Gastrocnemius medialis (tissue), 4 donors: ENCODE data around the gene LILRB1. TPM values are rescaled to one million over a fixed set of nuclear protein-coding genes. Genes with fewer than 3 reads are reported as not detected.
A peak's percentile ranks its signal among the peaks of the same experiment; 100 is the strongest.
"Not testable (repeated sequence)": the region's sequence is repeated elsewhere in the genome, so short reads cannot be mapped to it uniquely, and the experiment has no call there.

Experiments
- ATAC-seq, 2 donors: fragments of 150-250 bp; one replicate each; pipeline ENCODE4 v1.9.1; 2016
- DNase-seq, 2 donors: peaks; one replicate each; pipeline ENCODE4 v3.0.0-alpha.2; 2019
- H3K27ac ChIP-seq, 4 donors: fragments of 200-600 bp; sonication (generic); 1 replicate in 1 of 4; 2 replicates in 3 of 4; pipeline ENCODE4 v1.5.1; 2016 to 2018; ENCODE audit warnings: mild to moderate bottlenecking in 2 of 4, moderate library complexity in 1 of 4
- H3K27me3 ChIP-seq, 3 donors: fragments of 200-600 bp; sonication (generic) in 2 of 3; 1 replicate in 1 of 3; 2 replicates in 2 of 3; pipeline versions ENCODE4 v1.5.1 to v1.6.0; 2016 to 2019; ENCODE audit warnings: mild to moderate bottlenecking in 1 of 3, moderate library complexity in 1 of 3
- H3K36me3 ChIP-seq, 2 donors: fragments of 200-600 bp; sonication (generic) in 1 of 2; one replicate each; pipeline ENCODE4 v1.5.1; 2017 to 2018
- H3K4me1 ChIP-seq, 2 donors: fragments of 200-600 bp; sonication (generic) in 1 of 2; one replicate each; pipeline ENCODE4 v1.5.1; 2016 to 2017; ENCODE audit warnings: mild to moderate bottlenecking in 2 of 2
- H3K4me3 ChIP-seq, 4 donors: fragments of 200-600 bp; sonication (generic) in 3 of 4; 1 replicate in 1 of 4; 2 replicates in 3 of 4; pipeline ENCODE4 v1.5.1; 2016 to 2019; ENCODE audit warnings: mild to moderate bottlenecking in 2 of 4
- H3K9me3 ChIP-seq, 3 donors: fragments of 200-600 bp; sonication (generic) in 2 of 3; 1 replicate in 1 of 3; 2 replicates in 2 of 3; pipeline ENCODE4 v1.5.1; 2016 to 2019
- POLR2A ChIP-seq, 2 donors: fragments of 450-650 bp; IDR thresholded peaks; one replicate each; pipeline ENCODE4 v1.6.1; 2017; ENCODE audit warnings: antibody characterized with exemption in 2 of 2, mild to moderate bottlenecking in 2 of 2, moderate library complexity in 2 of 2
- in situ Hi-C, 4 donors: fragments of 200-750 bp; cut with MboI; loops; one replicate each; pipeline versions ENCODE4 v1.15.0 to v1.8.0; 2017; ENCODE audit warnings: low sequenced_read_pairs in 4 of 4
- intact Hi-C: fragments of 100-400 bp; cut with DNase I; formaldehyde crosslinking; loops from one replicate; pipeline ENCODE4 v1.15.1; 2023; ENCODE audit warnings: low total_unique reads
- total RNA-seq, 4 donors: library from RNA; depleted of rRNA; stranded (reverse); fragments of >200 nt; gene quantifications; one replicate each; pipeline versions ENCODE4 v1.1.0 to v1.2.3, GENCODE V29; 2016
- TF ChIP-seq, protein P1 (sequence below), 5 experiments: fragments of 450-650 bp in 3 of 5; fragments of 200-600 bp in 2 of 5; sonication (generic) in 2 of 5; IDR thresholded peaks in 4 of 5; conservative IDR thresholded peaks in 1 of 5; 1 replicate in 4 of 5; 2 replicates in 1 of 5; pipeline ENCODE4 v1.5.1; 2016 to 2019; ENCODE audit warnings: antibody characterized with exemption in 5 of 5, mild to moderate bottlenecking in 3 of 5, moderate library complexity in 3 of 5

Gene LILRB1
- total RNA-seq, 4 donors from 2014 or later, result 0.39 to 0.69 TPM; not detected in 2

DNA sequence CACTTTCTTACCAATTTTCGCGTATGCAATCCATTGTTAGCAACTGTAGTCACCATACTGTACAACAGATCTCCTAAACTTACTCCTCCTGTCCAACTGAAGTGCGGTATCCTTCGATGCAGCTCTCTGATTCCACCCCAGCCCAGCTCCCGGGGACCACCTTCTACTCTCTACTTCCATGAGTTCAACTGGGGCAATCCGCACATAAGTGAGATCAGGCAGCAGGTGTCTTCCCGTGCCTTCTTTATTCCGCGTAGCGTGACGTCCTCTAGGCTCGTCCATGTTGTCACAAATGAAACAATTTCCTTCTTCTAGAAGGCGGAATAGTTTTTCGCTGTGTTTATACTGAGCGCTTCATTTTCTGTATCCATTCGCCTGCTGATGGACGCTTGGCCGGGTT, 8.4 kb downstream of the LILRB1 start:
- H3K36me3 ChIP-seq, result no peaks in the 10 kb centered on the region
- no peak for DNase-seq
- intact Hi-C loops, result no loop called here
- in situ Hi-C loops, result loop anchor here in 1 of 4 donors (25.0 kb wide), 1 partner anchor 326 kb away; the partner anchor contains the start of gene LILRA5
- H3K27ac ChIP-seq, result no peak overlapping the region
- H3K27me3 ChIP-seq, result no peaks in the 10 kb centered on the region
- no peak for ATAC-seq
- H3K4me1 ChIP-seq, result no peaks in the 10 kb centered on the region
- TF ChIP-seq, protein P1, sequence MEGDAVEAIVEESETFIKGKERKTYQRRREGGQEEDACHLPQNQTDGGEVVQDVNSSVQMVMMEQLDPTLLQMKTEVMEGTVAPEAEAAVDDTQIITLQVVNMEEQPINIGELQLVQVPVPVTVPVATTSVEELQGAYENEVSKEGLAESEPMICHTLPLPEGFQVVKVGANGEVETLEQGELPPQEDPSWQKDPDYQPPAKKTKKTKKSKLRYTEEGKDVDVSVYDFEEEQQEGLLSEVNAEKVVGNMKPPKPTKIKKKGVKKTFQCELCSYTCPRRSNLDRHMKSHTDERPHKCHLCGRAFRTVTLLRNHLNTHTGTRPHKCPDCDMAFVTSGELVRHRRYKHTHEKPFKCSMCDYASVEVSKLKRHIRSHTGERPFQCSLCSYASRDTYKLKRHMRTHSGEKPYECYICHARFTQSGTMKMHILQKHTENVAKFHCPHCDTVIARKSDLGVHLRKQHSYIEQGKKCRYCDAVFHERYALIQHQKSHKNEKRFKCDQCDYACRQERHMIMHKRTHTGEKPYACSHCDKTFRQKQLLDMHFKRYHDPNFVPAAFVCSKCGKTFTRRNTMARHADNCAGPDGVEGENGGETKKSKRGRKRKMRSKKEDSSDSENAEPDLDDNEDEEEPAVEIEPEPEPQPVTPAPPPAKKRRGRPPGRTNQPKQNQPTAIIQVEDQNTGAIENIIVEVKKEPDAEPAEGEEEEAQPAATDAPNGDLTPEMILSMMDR (IDR thresholded peaks at IDR 0.05 in 4 of 5, conservative IDR thresholded peaks at IDR 0.05 in 1 of 5), result no peak
- no peak for TF ChIP-seq POLR2A (IDR thresholded peaks at IDR 0.05)
- no peaks in the 10 kb centered on the region for H3K9me3 ChIP-seq
- H3K4me3 ChIP-seq, result no peak overlapping the region

- in situ Hi-C loops, result loop anchor here in 1 of 4 donors (25.0 kb wide), 1 partner anchor 331 kb away; the partner anchor contains the start of gene LILRA5
- H3K36me3 ChIP-seq, H3K27me3 ChIP-seq, H3K9me3 ChIP-seq, intact Hi-C loops, H3K4me1 ChIP-seq, H3K4me3 ChIP-seq, ATAC-seq, H3K27ac ChIP-seq, DNase-seq: not testable (repeated sequence)
Measured at GRCh38 chr19:54642953-54643352, 12.7 kb downstream of the LILRB1 start.

DNA sequence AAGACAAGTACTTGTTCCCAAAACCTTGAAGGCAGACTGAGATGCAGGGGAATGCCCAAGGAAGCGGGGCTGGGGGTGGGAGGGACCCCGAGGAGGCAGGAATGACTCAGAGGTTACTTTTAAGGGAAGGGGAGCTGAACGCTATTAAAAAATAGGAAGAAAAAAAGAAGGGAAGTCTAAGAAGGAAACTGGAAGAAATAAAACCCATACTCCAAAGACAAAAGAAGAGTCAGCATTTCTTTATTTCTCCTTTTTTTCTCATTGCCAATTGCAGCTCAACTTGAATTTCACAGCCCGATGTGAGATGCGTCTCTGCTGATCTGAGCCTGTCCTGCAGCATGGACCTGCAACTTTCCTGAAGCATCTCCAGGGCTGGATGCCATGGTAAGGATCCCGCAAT, 13.3 kb downstream of the LILRB1 start:
- not testable (repeated sequence) for DNase-seq

DNA sequence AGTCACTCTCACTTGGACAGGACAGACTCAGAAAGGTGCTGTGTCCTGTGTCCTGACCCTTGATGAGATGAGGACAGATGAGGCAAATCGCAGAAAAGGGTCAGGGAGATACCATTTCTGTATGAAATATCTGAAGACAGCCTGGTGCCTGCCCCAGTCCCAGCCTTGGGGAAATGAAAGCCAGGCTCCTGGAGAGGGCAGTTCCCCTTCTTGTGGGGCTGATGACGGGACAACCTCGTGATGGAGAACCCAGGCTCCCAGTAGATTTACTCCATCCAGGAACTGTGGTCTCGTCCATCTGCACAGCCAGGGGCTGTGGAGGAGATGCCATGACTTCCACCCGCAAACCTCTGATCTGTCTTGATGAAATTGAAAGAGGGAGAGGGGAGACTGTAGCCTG, 13.8 kb downstream of the LILRB1 start:
- H3K4me1 ChIP-seq, result no peaks in the 10 kb centered on the region
- H3K4me3 ChIP-seq, result no peak overlapping the region
- no peak for TF ChIP-seq POLR2A (IDR thresholded peaks at IDR 0.05)
- TF ChIP-seq, protein P1 (IDR thresholded peaks at IDR 0.05 in 4 of 5, conservative IDR thresholded peaks at IDR 0.05 in 1 of 5), result no peak
- H3K27me3 ChIP-seq, result no peaks in the 10 kb centered on the region
- peak in 1 of 2 donors; percentile 36 for DNase-seq
- no peaks in the 10 kb centered on the region for H3K36me3 ChIP-seq
- intact Hi-C loops (no loop called here), in situ Hi-C loops (loop anchor here in 1 of 4 donors (25.0 kb wide), 1 partner anchor 332 kb away; the partner anchor contains the start of gene LILRA5)
- no peak for ATAC-seq
- no peaks in the 10 kb centered on the region for H3K9me3 ChIP-seq
- no peak overlapping the region for H3K27ac ChIP-seq

More for the DNA sequence above, 13.3 kb downstream of the LILRB1 start:
- in situ Hi-C loops, result loop anchor here in 1 of 4 donors (25.0 kb wide), 1 partner anchor 331 kb away; the partner anchor contains the start of gene LILRA5
- H3K9me3 ChIP-seq, H3K4me3 ChIP-seq, H3K27me3 ChIP-seq, intact Hi-C loops, H3K4me1 ChIP-seq, H3K36me3 ChIP-seq, H3K27ac ChIP-seq, ATAC-seq: not testable (repeated sequence)

DNA sequence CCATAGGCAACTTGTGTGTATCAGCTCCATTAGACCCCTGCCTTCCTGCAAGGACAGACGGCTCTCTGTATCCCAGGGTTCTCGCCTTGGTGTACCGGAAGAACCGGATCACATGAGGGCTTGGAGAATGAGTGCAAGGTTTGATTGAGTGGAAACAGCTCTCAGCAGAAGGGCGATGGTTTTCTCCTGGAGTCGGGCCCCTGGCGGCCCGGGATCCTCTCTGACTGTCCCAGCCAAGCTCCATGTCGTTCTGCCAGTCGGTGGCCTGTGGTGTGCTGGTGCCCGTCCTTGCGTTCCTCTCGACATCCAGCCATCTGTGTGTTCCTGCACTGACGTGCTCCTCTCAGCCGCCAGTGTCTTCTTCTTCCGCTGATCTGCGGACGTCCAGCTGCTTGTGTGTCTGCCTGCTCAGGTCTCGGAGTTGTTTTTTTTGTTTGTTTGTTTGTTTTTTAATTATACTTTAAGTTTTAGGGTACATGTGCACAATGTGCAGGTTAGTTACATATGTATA, 16.1 kb downstream of the LILRB1 start:
- Histone ChIP-seq H3K27me3 (no peaks in the 10 kb centered on the region), H3K27ac (no peak overlapping the region), H3K36me3 (no peaks in the 10 kb centered on the region), H3K9me3 (no peaks in the 10 kb centered on the region), H3K4me3 (no peak overlapping the region), H3K4me1 (no peaks in the 10 kb centered on the region)
- no peak for DNase-seq
- in situ Hi-C loops, result loop anchor here in 1 of 4 donors (25.0 kb wide), 1 partner anchor 334 kb away; the partner anchor contains the start of gene LILRA5
- no peak for ATAC-seq
- intact Hi-C loops, result no loop called here
- no peak for TF ChIP-seq POLR2A (IDR thresholded peaks at IDR 0.05)
- TF ChIP-seq, protein P1 (IDR thresholded peaks at IDR 0.05 in 4 of 5, conservative IDR thresholded peaks at IDR 0.05 in 1 of 5), result no peak
